GM18951 (cell line): ENCODE measurements around the gene C9.
"Not testable (repeated sequence)": the region's sequence is repeated elsewhere in the genome, so short reads cannot be mapped to it uniquely, and the experiment has no call there.

Experiments
- POLR2A ChIP-seq: IDR thresholded peaks from 4 replicates; pipeline ENCODE4 v1.6.1; 2011; ENCODE audit warnings: mild to moderate bottlenecking; ENCODE audit not compliant: insufficient read length, insufficient read depth; ENCODE audit errors: extremely low read depth
- in situ Hi-C: fragments of 300-500 bp; cut with MboI; formaldehyde crosslinking; loops from one replicate; pipeline ENCODE4 v1.12.0; 2022; ENCODE audit warnings: low sequenced_read_pairs, mixed read lengths, inconsistent platforms; ENCODE audit not compliant: unreplicated experiment

C9 gene

GRCh38 chr5:39255406-39255805 is 108.9 kb downstream of the C9 start:
- in situ Hi-C loops: no loop called here
- no peak for TF ChIP-seq POLR2A

DNA sequence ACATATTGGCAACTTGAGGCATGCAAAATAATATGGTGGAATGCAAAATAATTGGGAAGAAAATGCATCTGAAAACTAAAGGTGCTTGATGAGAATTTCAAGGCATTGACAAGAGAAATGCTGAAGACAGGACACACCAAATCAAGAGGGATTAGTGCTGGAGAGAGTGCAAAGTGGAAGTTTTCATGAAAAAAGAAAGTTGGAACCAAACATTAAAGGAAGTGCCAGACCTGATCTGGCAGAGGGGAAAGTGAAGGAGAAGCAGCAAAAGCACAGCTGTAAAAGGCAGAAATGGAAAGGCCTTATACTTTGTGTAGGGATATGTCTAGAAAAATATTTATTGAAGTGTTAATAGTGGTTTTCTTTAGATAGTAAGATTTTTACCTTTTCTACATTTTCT is 109.6 kb downstream of the C9 start:
- TF ChIP-seq POLR2A: no peak
- in situ Hi-C loops: no loop called here

DNA sequence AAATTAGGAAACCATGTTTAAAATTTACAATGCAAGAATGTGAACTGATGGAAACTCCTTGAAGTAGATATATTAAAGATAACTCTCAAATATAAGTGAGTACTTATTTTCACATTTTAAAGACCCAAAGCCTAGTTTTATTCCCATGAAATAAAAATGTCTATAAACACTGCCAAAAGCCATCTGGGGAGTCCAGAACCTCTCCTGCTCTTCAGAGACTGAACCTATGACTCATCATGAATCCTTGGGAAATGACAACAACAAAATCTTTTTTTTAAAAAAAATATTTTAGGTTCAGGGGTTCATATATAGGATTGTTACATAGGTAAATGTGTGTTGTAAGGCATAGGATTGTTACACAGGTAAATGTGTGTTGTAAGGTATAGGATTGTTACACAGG is 111.1 kb downstream of the C9 start:
- in situ Hi-C loops: no loop called here
- no peak for TF ChIP-seq POLR2A

GRCh38 chr5:39249564-39250274 is 114.6 kb downstream of the C9 start:
- in situ Hi-C loops: no loop called here
- no peak for TF ChIP-seq POLR2A

DNA sequence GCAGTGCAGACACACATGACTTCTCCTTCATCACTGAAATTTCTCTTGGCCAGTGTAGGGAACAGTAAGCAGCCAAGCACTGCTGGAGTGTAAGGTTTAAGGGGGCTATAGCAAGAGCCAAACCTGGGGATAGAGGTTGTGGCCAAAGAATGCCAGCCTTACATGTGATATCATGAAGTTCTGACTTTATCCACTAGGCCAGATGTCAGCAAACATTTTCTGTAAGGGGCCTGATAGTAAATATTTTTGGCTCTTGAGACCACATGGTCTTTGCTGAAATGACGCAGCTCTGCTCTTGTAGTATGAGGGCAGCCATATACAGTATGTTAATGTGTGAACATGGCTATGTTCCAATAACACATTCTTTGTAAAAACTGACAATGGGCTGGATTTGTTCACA is 115.2 kb downstream of the C9 start:
- no peak for TF ChIP-seq POLR2A
- in situ Hi-C loops: no loop called here

- in situ Hi-C loops: no loop called here
- no peak for TF ChIP-seq POLR2A
Measured at GRCh38 chr5:39240750-39241149, 123.5 kb downstream of the C9 start.

DNA sequence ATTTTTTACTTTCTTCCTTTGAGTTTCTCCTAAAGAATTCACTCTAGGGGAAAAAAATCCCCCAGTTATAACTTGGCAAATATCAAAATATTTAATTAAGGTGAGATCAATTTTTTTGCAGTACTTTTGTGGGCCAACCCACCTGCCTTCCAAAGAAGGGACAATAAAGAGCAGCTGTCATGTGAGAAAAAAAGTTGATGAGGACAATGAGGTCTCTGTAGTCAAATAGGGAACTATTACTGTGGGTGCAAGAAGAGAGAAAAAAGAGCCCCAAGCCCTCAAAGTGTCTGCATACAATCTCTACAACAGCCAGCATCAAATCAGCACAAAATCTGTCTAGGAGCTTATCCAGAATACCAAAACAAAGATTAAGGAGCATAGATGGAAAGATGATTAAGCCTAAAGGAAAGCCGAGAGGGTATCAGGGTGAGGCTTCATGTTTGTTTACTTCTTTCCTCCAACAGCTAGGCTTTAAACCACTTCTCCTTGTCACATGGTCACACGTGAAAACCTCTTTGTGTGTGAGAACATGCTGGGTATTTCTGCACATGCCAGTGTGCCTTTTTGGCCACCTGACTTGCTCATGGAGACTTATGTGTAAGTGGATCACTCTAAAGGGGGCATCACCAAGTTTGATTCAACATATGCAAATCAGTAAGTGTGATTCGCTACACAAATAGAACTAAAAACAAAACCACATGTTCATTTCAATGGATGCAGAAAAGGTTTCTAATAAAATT is 125.8 kb downstream of the C9 start:
- in situ Hi-C loops: no loop called here
- no peak for TF ChIP-seq POLR2A

DNA sequence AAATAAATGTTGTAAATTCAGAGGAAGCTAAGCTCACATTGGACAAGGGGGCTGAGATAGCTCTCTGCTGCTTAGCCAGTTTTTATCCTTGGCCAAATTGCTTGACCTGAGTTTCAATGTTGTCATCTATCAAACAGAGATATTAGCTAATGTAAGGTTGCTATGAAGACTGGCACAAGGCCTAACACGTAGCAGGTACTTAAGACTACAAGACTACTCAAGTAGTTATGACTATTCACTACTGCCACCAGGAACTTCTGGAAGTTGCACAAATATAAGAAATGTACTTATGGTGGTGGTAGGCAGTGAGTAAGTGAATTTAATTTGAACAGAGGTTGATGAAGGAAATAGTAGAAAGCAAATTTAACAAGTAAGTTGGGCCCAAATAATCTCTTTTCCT is 127.6 kb downstream of the C9 start:
- in situ Hi-C loops: no loop called here
- no peak for TF ChIP-seq POLR2A

- in situ Hi-C loops: no loop called here
- no peak for TF ChIP-seq POLR2A
Measured at GRCh38 chr5:39235648-39236047, 128.6 kb downstream of the C9 start.

DNA sequence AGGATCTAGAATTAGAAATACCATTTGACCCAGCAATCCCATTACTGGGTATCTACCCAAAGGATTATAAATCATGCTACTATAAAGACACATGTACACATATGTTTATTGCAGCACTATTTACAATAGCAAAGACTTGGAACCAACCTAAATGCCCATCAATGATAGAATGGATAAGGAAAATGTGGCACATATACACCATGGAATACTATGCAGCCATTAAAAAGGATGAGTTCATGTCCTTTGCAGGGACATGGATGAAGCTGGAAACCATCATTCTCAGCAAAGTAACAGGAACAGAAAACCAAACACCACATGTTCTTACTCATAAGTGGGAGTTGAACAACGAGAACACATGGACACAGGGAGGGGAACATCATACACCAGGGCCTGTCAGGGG is 129.8 kb downstream of the C9 start:
- in situ Hi-C loops: not testable (repeated sequence)
